ENCODE results near the gene ILRUN.
A peak's percentile ranks its signal among the peaks of the same experiment; 100 is the strongest.
"Not testable (repeated sequence)": the region's sequence is repeated elsewhere in the genome, so short reads cannot be mapped to it uniquely, and the experiment has no call there.

The ILRUN gene

GRCh38 chr6:34696739-34697543 is at the start of gene ILRUN:
Gene ILRUN (minus strand): TSS chr6:34696767. CDS start chr6:34696603, 164 bp downstream.
- DNase-seq, result peak; percentile 84

- DNase-seq, result no peak
Measured at GRCh38 chr6:34745277-34746103, 48.9 kb upstream of the ILRUN start.

GRCh38 chr6:34744294-34744647 is 47.7 kb upstream of the ILRUN start:
- not testable (repeated sequence) for DNase-seq

GRCh38 chr6:34743625-34744293 is 47.2 kb upstream of the ILRUN start:
- no peak for DNase-seq

- no peak for DNase-seq
Measured at GRCh38 chr6:34742094-34742493, 45.5 kb upstream of the ILRUN start.

GRCh38 chr6:34736823-34737222 is 40.3 kb upstream of the ILRUN start:
- no peak for DNase-seq

GRCh38 chr6:34731393-34732060 is 35.0 kb upstream of the ILRUN start:
- no peak for DNase-seq

GRCh38 chr6:34729631-34730470 is 33.3 kb upstream of the ILRUN start:
- DNase-seq, result no peak

GRCh38 chr6:34726055-34726454 is 29.5 kb upstream of the ILRUN start:
- DNase-seq, result no peak

- DNase-seq, result no peak
Measured at GRCh38 chr6:34723203-34723602, 26.6 kb upstream of the ILRUN start.

- DNase-seq, result no peak
Measured at GRCh38 chr6:34722451-34722850, 25.9 kb upstream of the ILRUN start.

GRCh38 chr6:34720160-34720559 is 23.6 kb upstream of the ILRUN start:
- not testable (repeated sequence) for DNase-seq

- DNase-seq, result not testable (repeated sequence)
Measured at GRCh38 chr6:34719646-34720045, 23.1 kb upstream of the ILRUN start.

- no peak for DNase-seq
Measured at GRCh38 chr6:34718976-34719375, 22.4 kb upstream of the ILRUN start.

- DNase-seq, result no peak
Measured at GRCh38 chr6:34717466-34717865, 20.9 kb upstream of the ILRUN start.

GRCh38 chr6:34714663-34715062 is 18.1 kb upstream of the ILRUN start:
- no peak for DNase-seq

GRCh38 chr6:34712881-34713280 is 16.3 kb upstream of the ILRUN start:
- not testable (repeated sequence) for DNase-seq

- DNase-seq, result no peak
Measured at GRCh38 chr6:34709386-34709785, 12.8 kb upstream of the ILRUN start.

- DNase-seq, result no peak
Measured at GRCh38 chr6:34705241-34705640, 8.7 kb upstream of the ILRUN start.

- DNase-seq, result no peak
Measured at GRCh38 chr6:34701199-34701598, 4.6 kb upstream of the ILRUN start.

- DNase-seq, result no peak
Measured at GRCh38 chr6:34697904-34698559, 1.5 kb upstream of the ILRUN start.

- no peak for DNase-seq
Measured at GRCh38 chr6:34697544-34697836, 923 bp upstream of the ILRUN start.

Measured in SHP77 treated with DMSO at 0.1 percent for 48 hours (cell line).